ENCODE data around the gene LTA.

The LTA gene

DNA sequence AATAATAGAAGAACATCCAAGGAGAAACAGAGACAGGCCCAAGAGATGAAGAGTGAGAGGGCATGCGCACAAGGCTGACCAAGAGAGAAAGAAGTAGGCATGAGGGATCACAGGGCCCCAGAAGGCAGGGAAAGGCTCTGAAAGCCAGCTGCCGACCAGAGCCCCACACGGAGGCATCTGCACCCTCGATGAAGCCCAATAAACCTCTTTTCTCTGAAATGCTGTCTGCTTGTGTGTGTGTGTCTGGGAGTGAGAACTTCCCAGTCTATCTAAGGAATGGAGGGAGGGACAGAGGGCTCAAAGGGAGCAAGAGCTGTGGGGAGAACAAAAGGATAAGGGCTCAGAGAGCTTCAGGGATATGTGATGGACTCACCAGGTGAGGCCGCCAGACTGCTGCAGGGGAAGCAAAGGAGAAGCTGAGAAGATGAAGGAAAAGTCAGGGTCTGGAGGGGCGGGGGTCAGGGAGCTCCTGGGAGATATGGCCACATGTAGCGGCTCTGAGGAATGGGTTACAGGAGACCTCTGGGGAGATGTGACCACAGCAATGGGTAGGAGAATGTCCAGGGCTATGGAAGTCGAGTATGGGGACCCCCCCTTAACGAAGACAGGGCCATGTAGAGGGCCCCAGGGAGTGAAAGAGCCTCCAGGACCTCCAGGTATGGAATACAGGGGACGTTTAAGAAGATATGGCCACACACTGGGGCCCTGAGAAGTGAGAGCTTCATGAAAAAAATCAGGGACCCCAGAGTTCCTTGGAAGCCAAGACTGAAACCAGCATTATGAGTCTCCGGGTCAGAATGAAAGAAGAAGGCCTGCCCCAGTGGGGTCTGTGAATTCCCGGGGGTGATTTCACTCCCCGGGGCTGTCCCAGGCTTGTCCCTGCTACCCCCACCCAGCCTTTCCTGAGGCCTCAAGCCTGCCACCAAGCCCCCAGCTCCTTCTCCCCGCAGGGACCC lies 2.3 kb downstream of the LTA start:
- no peaks in the 10 kb centered on the region for H3K9me3 Mint-ChIP-seq
- H3K4me1 Mint-ChIP-seq (ENCODE audit: low read depth), result peaks cover 73% of the 10 kb centered on the region
- peak overlapping the region; percentile 97 for H3K4me3 Mint-ChIP-seq
- H3K27ac Mint-ChIP-seq, result peak overlapping the region; percentile 99
- H3K27me3 Mint-ChIP-seq (ENCODE audit: low read depth), result peaks cover 1% of the 10 kb centered on the region
- peaks cover 46% of the 10 kb centered on the region for H3K36me3 Mint-ChIP-seq (ENCODE audit: low read depth)

DNA sequence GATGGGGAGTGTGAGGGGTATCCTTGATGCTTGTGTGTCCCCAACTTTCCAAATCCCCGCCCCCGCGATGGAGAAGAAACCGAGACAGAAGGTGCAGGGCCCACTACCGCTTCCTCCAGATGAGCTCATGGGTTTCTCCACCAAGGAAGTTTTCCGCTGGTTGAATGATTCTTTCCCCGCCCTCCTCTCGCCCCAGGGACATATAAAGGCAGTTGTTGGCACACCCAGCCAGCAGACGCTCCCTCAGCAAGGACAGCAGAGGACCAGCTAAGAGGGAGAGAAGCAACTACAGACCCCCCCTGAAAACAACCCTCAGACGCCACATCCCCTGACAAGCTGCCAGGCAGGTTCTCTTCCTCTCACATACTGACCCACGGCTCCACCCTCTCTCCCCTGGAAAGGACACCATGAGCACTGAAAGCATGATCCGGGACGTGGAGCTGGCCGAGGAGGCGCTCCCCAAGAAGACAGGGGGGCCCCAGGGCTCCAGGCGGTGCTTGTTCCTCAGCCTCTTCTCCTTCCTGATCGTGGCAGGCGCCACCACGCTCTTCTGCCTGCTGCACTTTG lies 3.3 kb downstream of the LTA start, which contains the start of gene TNF:
Gene TNF (plus strand): TSS at position 231 of the 567 bp plus-strand sequence. CDS start 177 bp downstream, at position 408.
- Mint-ChIP-seq H3K36me3 (ENCODE audit: low read depth) (peaks cover 55% of the 10 kb centered on the region), H3K4me3 (peak within 1 kb of the TSS; percentile 97), H3K27me3 (ENCODE audit: low read depth) (no peaks in the 10 kb centered on the region), H3K27ac (peak within 1 kb of the TSS; percentile 99), H3K9me3 (no peaks in the 10 kb centered on the region), H3K4me1 (ENCODE audit: low read depth) (peaks cover 70% of the 10 kb centered on the region)

DNA sequence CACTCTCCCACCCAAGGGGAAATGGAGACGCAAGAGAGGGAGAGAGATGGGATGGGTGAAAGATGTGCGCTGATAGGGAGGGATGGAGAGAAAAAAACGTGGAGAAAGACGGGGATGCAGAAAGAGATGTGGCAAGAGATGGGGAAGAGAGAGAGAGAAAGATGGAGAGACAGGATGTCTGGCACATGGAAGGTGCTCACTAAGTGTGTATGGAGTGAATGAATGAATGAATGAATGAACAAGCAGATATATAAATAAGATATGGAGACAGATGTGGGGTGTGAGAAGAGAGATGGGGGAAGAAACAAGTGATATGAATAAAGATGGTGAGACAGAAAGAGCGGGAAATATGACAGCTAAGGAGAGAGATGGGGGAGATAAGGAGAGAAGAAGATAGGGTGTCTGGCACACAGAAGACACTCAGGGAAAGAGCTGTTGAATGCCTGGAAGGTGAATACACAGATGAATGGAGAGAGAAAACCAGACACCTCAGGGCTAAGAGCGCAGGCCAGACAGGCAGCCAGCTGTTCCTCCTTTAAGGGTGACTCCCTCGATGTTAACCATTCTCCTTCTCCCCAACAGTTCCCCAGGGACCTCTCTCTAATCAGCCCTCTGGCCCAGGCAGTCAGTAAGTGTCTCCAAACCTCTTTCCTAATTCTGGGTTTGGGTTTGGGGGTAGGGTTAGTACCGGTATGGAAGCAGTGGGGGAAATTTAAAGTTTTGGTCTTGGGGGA lies 4.0 kb downstream of the LTA start:
- H3K36me3 Mint-ChIP-seq (ENCODE audit: low read depth), result peaks cover 62% of the 10 kb centered on the region
- H3K4me1 Mint-ChIP-seq (ENCODE audit: low read depth), result peaks cover 67% of the 10 kb centered on the region
- H3K4me3 Mint-ChIP-seq, result peak overlapping the region; percentile 97
- peak overlapping the region; percentile 99 for H3K27ac Mint-ChIP-seq
- no peaks in the 10 kb centered on the region for H3K27me3 Mint-ChIP-seq (ENCODE audit: low read depth)
- no peaks in the 10 kb centered on the region for H3K9me3 Mint-ChIP-seq

DNA sequence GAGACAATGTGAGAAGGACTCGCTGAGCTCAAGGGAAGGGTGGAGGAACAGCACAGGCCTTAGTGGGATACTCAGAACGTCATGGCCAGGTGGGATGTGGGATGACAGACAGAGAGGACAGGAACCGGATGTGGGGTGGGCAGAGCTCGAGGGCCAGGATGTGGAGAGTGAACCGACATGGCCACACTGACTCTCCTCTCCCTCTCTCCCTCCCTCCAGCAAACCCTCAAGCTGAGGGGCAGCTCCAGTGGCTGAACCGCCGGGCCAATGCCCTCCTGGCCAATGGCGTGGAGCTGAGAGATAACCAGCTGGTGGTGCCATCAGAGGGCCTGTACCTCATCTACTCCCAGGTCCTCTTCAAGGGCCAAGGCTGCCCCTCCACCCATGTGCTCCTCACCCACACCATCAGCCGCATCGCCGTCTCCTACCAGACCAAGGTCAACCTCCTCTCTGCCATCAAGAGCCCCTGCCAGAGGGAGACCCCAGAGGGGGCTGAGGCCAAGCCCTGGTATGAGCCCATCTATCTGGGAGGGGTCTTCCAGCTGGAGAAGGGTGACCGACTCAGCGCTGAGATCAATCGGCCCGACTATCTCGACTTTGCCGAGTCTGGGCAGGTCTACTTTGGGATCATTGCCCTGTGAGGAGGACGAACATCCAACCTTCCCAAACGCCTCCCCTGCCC lies 4.9 kb downstream of the LTA start:
- H3K36me3 Mint-ChIP-seq (ENCODE audit: low read depth), result peaks cover 71% of the 10 kb centered on the region
- no peaks in the 10 kb centered on the region for H3K9me3 Mint-ChIP-seq
- H3K4me3 Mint-ChIP-seq, result peak overlapping the region; percentile 97
- H3K27me3 Mint-ChIP-seq (ENCODE audit: low read depth), result no peaks in the 10 kb centered on the region
- peaks cover 62% of the 10 kb centered on the region for H3K4me1 Mint-ChIP-seq (ENCODE audit: low read depth)
- H3K27ac Mint-ChIP-seq, result peak overlapping the region; percentile 99

DNA sequence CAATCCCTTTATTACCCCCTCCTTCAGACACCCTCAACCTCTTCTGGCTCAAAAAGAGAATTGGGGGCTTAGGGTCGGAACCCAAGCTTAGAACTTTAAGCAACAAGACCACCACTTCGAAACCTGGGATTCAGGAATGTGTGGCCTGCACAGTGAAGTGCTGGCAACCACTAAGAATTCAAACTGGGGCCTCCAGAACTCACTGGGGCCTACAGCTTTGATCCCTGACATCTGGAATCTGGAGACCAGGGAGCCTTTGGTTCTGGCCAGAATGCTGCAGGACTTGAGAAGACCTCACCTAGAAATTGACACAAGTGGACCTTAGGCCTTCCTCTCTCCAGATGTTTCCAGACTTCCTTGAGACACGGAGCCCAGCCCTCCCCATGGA lies 5.5 kb downstream of the LTA start:
- peaks cover 74% of the 10 kb centered on the region for H3K36me3 Mint-ChIP-seq (ENCODE audit: low read depth)
- peaks cover 63% of the 10 kb centered on the region for H3K4me1 Mint-ChIP-seq (ENCODE audit: low read depth)
- peak overlapping the region; percentile 99 for H3K27ac Mint-ChIP-seq
- H3K27me3 Mint-ChIP-seq (ENCODE audit: low read depth), result no peaks in the 10 kb centered on the region
- peak overlapping the region; percentile 97 for H3K4me3 Mint-ChIP-seq
- H3K9me3 Mint-ChIP-seq, result no peaks in the 10 kb centered on the region

DNA sequence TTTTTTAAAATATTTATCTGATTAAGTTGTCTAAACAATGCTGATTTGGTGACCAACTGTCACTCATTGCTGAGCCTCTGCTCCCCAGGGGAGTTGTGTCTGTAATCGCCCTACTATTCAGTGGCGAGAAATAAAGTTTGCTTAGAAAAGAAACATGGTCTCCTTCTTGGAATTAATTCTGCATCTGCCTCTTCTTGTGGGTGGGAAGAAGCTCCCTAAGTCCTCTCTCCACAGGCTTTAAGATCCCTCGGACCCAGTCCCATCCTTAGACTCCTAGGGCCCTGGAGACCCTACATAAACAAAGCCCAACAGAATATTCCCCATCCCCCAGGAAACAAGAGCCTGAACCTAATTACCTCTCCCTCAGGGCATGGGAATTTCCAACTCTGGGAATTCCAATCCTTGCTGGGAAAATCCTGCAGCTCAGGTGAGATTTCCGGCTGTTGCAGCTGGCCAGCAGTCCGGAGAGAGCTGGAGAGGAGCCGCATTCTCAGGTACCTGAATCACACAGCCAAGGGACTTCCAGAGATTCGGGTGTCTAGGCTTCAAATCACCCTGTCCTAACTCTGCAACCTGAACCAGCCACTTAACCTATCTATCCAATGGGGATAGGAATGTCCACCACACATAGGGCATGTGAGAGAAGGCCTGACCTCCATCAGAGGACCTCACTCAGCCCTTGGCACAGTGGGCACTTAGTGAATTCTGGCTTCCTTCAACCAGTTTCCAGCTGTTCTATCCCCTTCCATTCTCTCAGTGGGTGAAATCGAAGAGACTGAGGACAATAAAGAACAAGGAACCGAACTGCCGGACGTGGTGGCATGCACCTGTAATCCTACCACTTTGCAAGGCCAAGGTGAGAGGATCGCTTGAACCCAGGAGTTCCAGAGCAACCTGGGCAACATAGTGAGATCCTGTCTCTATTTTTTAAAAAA lies 6.4 kb downstream of the LTA start:
- H3K4me3 Mint-ChIP-seq, result peak overlapping the region; percentile 100
- no peaks in the 10 kb centered on the region for H3K27me3 Mint-ChIP-seq (ENCODE audit: low read depth)
- peaks cover 74% of the 10 kb centered on the region for H3K36me3 Mint-ChIP-seq (ENCODE audit: low read depth)
- H3K27ac Mint-ChIP-seq, result peak overlapping the region; percentile 99
- H3K9me3 Mint-ChIP-seq, result no peaks in the 10 kb centered on the region
- H3K4me1 Mint-ChIP-seq (ENCODE audit: low read depth), result peaks cover 61% of the 10 kb centered on the region

DNA sequence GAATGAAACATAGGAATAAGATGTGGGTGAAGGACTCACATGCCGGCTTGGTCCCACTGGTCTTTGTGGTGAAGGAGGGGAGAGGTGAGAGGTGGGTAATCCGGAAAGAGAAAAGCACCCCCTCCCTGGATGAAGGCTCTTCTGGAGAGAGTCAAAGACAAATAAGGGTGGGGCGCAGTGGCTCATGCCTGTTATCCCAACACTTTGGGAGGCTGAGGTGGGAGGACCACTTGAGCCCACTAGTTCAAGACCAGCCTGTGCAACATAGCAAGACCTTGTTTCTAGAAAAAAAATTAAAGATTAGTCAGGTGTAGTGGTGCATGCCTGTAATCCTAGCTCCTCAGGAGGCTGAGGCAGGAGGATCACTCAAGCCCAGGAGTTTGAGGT lies 7.0 kb downstream of the LTA start:
- Mint-ChIP-seq H3K4me1 (ENCODE audit: low read depth) (peaks cover 54% of the 10 kb centered on the region), H3K27me3 (ENCODE audit: low read depth) (no peaks in the 10 kb centered on the region), H3K27ac (peak overlapping the region; percentile 99), H3K36me3 (ENCODE audit: low read depth) (peaks cover 72% of the 10 kb centered on the region), H3K4me3 (peak overlapping the region; percentile 100), H3K9me3 (no peaks in the 10 kb centered on the region)

DNA sequence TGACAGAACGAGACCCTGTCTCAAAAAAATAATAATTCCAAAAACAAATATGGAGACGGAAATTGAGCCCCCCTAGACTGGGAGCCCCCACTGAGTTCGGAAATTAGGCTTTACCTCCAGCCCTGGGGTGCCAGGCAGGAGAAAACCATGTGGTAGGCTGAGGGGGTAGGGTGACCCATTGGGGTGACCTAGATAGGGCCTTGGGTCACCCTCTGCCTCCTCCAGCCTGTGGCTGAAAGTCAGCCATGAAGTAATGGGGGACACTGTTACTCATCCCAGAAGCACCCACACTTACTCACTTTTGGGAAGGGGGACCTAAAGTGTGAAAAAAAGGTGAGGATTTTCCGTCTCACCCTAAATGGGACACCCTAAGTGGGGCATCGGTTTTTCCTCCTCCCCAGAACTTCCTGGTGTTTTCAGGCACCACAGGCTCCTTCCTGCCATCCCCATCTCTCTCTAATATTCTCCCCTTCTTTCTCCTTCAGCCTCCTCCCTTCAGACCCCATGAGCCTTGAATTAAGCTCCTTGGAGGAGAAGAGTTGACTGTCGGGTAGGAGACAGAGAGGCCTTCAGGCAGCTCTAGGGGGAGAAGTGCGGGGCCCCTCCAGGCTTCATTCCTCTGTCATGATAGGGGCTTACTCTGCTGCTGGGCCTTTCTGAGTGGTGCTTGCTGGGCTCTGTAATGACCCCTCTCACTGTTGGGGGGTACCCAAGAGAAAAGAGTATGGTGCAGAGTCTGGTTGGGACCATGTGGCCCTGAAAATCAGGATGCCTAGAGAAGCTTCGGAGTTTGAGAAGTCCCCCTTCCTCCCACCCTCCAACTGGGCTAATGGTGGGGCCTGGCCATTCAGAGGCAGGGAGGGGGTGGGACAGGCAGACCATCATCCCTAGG lies 7.7 kb downstream of the LTA start:
- H3K36me3 Mint-ChIP-seq (ENCODE audit: low read depth), result peaks cover 72% of the 10 kb centered on the region

DNA sequence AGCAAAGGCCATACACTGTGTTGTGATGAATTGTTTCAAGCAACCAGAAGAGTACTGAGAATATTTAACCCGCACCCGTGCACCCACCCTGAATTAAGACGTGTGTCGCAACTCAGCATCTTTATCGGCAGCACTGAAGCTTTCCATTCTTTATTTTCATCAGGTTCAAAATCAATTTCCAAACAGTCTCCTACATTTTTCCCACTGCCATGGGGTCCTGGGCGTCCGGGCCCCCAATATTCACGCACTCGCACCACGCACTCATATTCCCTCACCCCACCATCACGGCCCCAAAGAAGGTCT lies 8.3 kb downstream of the LTA start:
- Mint-ChIP-seq H3K27ac (peak overlapping the region; percentile 99), H3K4me3 (peak overlapping the region; percentile 100), H3K9me3 (no peaks in the 10 kb centered on the region), H3K4me1 (ENCODE audit: low read depth) (peaks cover 42% of the 10 kb centered on the region), H3K27me3 (ENCODE audit: low read depth) (no peaks in the 10 kb centered on the region), H3K36me3 (ENCODE audit: low read depth) (peaks cover 70% of the 10 kb centered on the region)

More for the DNA sequence above, 7.7 kb downstream of the LTA start:
- Mint-ChIP-seq H3K4me1 (ENCODE audit: low read depth) (peaks cover 47% of the 10 kb centered on the region), H3K27ac (peak overlapping the region; percentile 99), H3K9me3 (no peaks in the 10 kb centered on the region), H3K27me3 (ENCODE audit: low read depth) (no peaks in the 10 kb centered on the region), H3K4me3 (peak overlapping the region; percentile 100)

DNA sequence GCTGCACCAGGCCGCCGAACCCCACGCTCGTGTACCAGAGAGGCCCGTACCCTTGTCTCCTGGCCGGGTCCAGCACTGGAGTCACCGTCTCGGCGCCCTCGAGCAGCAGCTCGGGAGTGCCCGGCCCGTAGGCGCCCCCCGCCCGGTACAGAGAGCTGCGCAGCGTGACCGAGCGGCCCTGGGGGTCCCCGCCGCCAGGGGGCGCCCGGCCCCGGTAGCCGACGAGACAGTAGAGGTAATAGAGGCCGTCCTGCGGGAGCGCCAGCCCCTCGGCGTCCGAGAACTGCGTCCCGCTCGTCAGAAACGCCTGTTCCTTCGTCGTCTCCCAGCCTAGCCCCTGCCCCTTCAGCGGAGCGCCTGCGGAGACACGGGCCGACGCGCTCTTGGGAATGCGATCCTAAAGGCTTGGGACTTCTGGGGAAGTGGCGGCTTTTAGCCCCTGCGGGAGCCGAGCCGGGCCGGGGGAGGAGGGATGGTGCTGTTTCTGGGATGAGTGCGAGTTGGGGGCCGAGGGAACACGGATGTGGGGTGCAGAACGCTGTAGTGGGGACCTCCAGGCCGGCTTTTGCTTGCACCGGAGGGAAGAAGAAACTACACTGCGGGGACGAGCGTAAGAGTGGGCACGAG lies 8.8 kb downstream of the LTA start:
- Mint-ChIP-seq H3K9me3 (no peaks in the 10 kb centered on the region), H3K4me1 (ENCODE audit: low read depth) (peaks cover 47% of the 10 kb centered on the region)

DNA sequence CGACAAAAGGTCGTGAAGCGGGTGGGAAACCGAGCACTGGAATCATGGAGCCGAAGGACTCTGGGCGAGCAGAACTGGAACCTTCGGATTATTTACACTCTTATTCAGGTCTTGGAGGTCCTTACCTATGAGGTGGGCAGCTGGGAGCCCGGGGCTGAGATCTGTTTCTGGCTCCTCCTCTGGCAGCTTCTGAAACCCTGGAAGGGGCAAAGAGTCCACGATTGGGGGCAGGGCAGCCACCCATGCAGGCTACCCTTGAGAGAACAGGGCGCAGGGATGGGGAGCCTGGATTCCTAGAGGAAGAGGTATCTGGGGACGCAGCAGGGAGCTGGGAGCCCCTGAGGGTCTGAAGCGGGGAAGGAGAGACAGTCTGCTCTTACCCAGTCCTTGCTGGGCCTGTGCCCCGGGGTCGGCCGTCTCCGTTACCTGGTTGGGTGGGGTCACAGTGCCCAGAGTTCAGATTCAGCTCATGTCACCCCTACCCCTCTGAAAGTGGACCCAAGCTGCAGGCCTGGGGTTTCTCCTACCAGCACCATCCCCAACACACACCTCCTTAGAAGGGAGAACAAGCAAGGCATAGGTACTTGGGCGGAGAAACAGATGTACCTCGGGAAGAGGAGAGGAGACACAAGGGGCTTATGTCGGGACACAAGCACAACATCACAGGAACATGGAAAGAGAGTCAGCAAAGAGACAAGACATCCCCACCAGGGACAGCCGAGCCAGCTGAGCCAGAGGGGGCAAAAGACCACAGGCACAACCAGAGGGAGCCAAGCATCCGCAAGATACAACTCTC lies 9.5 kb downstream of the LTA start:
- H3K36me3 Mint-ChIP-seq (ENCODE audit: low read depth), result peaks cover 58% of the 10 kb centered on the region
- no peaks in the 10 kb centered on the region for H3K27me3 Mint-ChIP-seq (ENCODE audit: low read depth)
- H3K4me3 Mint-ChIP-seq, result peak overlapping the region; percentile 100
- peak overlapping the region; percentile 99 for H3K27ac Mint-ChIP-seq
- no peaks in the 10 kb centered on the region for H3K9me3 Mint-ChIP-seq
- H3K4me1 Mint-ChIP-seq (ENCODE audit: low read depth), result peaks cover 46% of the 10 kb centered on the region

More for the DNA sequence above, 8.8 kb downstream of the LTA start:
- Mint-ChIP-seq H3K27ac (peak overlapping the region; percentile 99), H3K36me3 (ENCODE audit: low read depth) (peaks cover 65% of the 10 kb centered on the region), H3K4me3 (peak overlapping the region; percentile 100), H3K27me3 (ENCODE audit: low read depth) (no peaks in the 10 kb centered on the region)

DNA sequence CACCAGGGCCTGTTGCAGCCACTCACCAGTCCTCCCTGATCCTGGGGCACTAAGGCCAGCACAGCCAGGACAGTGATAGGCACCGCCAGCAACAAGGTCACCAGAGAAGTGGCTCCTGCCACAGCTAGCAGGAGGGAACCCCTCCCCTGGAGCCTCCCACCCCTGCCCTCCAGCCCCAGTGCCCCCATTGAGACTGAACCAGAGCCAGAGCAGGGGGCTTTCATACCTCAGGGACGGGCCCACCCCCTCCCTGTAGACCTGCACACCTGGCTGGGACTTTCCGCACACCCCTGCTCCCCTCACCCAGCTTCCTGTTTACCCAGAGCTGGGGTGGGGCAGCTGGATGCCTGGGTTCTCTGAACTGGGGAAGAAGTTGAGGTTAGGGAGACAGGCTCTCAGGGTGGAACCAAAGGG lies 10.1 kb downstream of the LTA start, which contains the start of gene LTB:
Gene LTB (minus strand): TSS at position 195 of the 414 bp plus-strand sequence. CDS start 7 bp downstream, at position 188.
- H3K4me1 Mint-ChIP-seq (ENCODE audit: low read depth), result peaks cover 45% of the 10 kb centered on the region
- peaks cover 56% of the 10 kb centered on the region for H3K36me3 Mint-ChIP-seq (ENCODE audit: low read depth)
- peak within 1 kb of the TSS; percentile 100 for H3K4me3 Mint-ChIP-seq
- no peaks in the 10 kb centered on the region for H3K27me3 Mint-ChIP-seq (ENCODE audit: low read depth)
- peak within 1 kb of the TSS; percentile 99 for H3K27ac Mint-ChIP-seq
- no peaks in the 10 kb centered on the region for H3K9me3 Mint-ChIP-seq
